HG02938 (cell line): ENCODE measurements around the gene SIPA1L3.

Source experiments
- ATAC-seq: cut with Tn5 transposase; IDR thresholded peaks from one replicate; pipeline ENCODE4 v1.9.1; 2021; ENCODE audit warnings: mild to moderate bottlenecking, moderate library complexity; ENCODE audit not compliant: unreplicated experiment

The SIPA1L3 gene

GRCh38 chr19:38206006-38206745 is 299.2 kb downstream of the SIPA1L3 start:
- ATAC-seq, result no peak

GRCh38 chr19:38206928-38207327 is 299.9 kb downstream of the SIPA1L3 start:
- ATAC-seq, result no peak

- ATAC-seq, result no peak
Observed at GRCh38 chr19:38207543-38207942, 300.5 kb downstream of the SIPA1L3 start.

GRCh38 chr19:38208571-38208970 is 301.6 kb downstream of the SIPA1L3 start:
- ATAC-seq, result no peak

GRCh38 chr19:38209152-38209551 is 302.1 kb downstream of the SIPA1L3 start:
- no peak for ATAC-seq

- no peak for ATAC-seq
Observed at GRCh38 chr19:38209671-38210457, 302.9 kb downstream of the SIPA1L3 start.

GRCh38 chr19:38210458-38210987 is 303.5 kb downstream of the SIPA1L3 start:
- no peak for ATAC-seq

GRCh38 chr19:38211151-38211591 is 304.2 kb downstream of the SIPA1L3 start:
- ATAC-seq, result no peak

- no peak for ATAC-seq
Observed at GRCh38 chr19:38211766-38212165, 304.8 kb downstream of the SIPA1L3 start.

GRCh38 chr19:38213469-38213868 is 306.5 kb downstream of the SIPA1L3 start:
- no peak for ATAC-seq

GRCh38 chr19:38213911-38214625 is 307.1 kb downstream of the SIPA1L3 start:
- peak; percentile 52 for ATAC-seq

- no peak for ATAC-seq
Observed at GRCh38 chr19:38216785-38217641, 310.0 kb downstream of the SIPA1L3 start.

- ATAC-seq, result no peak
Observed at GRCh38 chr19:38218204-38218603, 311.2 kb downstream of the SIPA1L3 start.

- ATAC-seq, result no peak
Observed at GRCh38 chr19:38219221-38219620, 312.2 kb downstream of the SIPA1L3 start.

GRCh38 chr19:38221421-38221820 is 314.4 kb downstream of the SIPA1L3 start:
- no peak for ATAC-seq

- ATAC-seq, result no peak
Observed at GRCh38 chr19:38221919-38222830, 315.2 kb downstream of the SIPA1L3 start.

- ATAC-seq, result no peak
Observed at GRCh38 chr19:38223119-38223523, 316.1 kb downstream of the SIPA1L3 start.

GRCh38 chr19:38223617-38224013 is 316.6 kb downstream of the SIPA1L3 start:
- no peak for ATAC-seq
